Measurements from ENCODE around the gene TSEN54. TPM values are rescaled to one million over a fixed set of nuclear protein-coding genes. Genes with fewer than 3 reads are reported as not detected.

Gene TSEN54
- polyA plus RNA-seq, 1 experiment, result 17.9 TPM

DNA sequence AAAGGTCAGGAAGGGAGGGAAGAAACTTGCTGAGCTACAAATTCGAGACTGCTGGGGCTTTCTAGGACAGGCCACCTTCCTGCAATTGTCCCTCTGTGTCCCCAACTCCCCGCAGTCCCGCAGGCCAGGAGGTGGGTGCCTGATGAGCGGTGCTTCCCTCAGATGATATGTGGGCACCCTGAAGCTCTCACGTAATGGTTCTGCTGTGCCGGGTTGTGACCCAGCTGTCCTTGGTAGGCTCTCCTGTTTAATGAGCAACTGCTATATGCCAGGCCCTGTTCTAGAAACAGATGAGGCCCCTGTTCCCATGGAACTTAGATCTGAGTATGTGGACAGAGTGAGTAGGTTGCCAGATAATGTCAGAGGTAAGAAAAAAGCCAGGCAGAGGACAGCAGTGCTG is 49.3 kb downstream of the TSEN54 start:
- no peak for DNase-seq (ENCODE audit: low read depth)
- Histone ChIP-seq H3K36me3 (ENCODE audit: control insufficient read depth, insufficient read depth, low read length) (no peaks in the 10 kb centered on the region), H3K4me3 (ENCODE audit: low read depth, low read length) (no peak overlapping the region), H3K27me3 (ENCODE audit: control insufficient read depth, insufficient read depth, low read length) (peaks cover 4% of the 10 kb centered on the region; the same call in 1 of the 2 replicates)
- POLR2A ChIA-PET, result no interaction called here
- TF ChIP-seq, protein P1, sequence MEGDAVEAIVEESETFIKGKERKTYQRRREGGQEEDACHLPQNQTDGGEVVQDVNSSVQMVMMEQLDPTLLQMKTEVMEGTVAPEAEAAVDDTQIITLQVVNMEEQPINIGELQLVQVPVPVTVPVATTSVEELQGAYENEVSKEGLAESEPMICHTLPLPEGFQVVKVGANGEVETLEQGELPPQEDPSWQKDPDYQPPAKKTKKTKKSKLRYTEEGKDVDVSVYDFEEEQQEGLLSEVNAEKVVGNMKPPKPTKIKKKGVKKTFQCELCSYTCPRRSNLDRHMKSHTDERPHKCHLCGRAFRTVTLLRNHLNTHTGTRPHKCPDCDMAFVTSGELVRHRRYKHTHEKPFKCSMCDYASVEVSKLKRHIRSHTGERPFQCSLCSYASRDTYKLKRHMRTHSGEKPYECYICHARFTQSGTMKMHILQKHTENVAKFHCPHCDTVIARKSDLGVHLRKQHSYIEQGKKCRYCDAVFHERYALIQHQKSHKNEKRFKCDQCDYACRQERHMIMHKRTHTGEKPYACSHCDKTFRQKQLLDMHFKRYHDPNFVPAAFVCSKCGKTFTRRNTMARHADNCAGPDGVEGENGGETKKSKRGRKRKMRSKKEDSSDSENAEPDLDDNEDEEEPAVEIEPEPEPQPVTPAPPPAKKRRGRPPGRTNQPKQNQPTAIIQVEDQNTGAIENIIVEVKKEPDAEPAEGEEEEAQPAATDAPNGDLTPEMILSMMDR (IDR thresholded peaks at IDR 0.05; ENCODE audit: insufficient read depth, low read depth, low read length), result no peak
- CTCF ChIA-PET, result interaction anchor here (0.8 to 1.6 kb wide), 6 partner anchors 13 to 187 kb away, joined by 3 to 5 read pairs (median 4); partner anchors contain the start of gene SMIM5

DNA sequence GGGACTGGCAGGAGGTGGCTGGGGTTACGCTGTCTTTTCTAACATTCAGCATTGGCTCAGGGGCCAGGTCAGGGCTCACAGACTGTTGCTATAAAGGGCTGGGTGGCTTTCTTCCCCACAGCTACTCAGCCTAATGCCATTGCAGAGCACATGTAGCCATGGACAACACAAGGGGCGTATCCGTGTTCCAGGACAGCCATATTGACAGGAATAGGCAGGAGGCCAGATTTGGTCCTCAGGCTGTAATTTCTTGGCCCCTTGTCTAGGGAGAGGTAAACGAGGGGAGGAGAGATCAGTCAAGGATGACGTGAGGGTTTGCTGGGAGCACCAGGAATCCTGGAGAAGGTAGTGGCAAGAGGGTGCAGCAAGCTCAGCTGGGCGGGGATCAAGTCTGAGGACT is 50.1 kb downstream of the TSEN54 start:
- Histone ChIP-seq H3K36me3 (ENCODE audit: control insufficient read depth, insufficient read depth, low read length) (no peaks in the 10 kb centered on the region), H3K4me3 (ENCODE audit: low read depth, low read length) (no peak overlapping the region), H3K27me3 (ENCODE audit: control insufficient read depth, insufficient read depth, low read length) (peaks cover 4% of the 10 kb centered on the region; the same call in 1 of the 2 replicates)
- CTCF ChIA-PET, result interaction anchor here (1.4 kb wide), 1 partner anchor 23 kb away, joined by 3 read pairs; no protein-coding TSS in a partner anchor
- POLR2A ChIA-PET, result no interaction called here
- DNase-seq (ENCODE audit: low read depth), result no peak
- TF ChIP-seq, protein P1 (IDR thresholded peaks at IDR 0.05; ENCODE audit: insufficient read depth, low read depth, low read length), result no peak

DNA sequence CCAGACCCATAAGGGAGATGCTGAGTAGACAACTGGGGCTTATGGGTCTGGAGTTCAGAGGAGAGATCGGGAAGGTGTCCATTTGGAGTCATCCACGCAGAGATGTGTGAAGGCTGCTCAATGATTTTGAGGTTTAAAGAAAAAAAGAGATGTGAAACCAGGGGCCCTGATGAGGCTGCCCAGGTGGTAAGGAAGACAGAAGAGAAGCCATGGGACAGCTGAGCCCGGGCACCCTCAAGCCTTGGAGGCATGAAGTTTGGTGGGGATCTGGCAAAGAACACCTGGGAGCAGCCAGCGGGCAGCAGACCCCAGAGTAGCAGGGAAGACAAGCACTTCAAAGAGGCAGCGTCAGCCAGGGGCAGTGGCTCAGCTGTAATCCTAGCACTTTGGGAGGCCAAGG is 50.5 kb downstream of the TSEN54 start:
- no peaks in the 10 kb centered on the region for H3K36me3 ChIP-seq (ENCODE audit: control insufficient read depth, insufficient read depth, low read length)
- ChIA-PET CTCF (interaction anchor here (1.4 kb wide), 1 partner anchor 23 kb away, joined by 3 read pairs; no protein-coding TSS in a partner anchor), POLR2A (no interaction called here)
- peaks cover 4% of the 10 kb centered on the region; the same call in 1 of the 2 replicates for H3K27me3 ChIP-seq (ENCODE audit: control insufficient read depth, insufficient read depth, low read length)
- H3K4me3 ChIP-seq (ENCODE audit: low read depth, low read length), result no peak overlapping the region
- DNase-seq (ENCODE audit: low read depth), result no peak
- TF ChIP-seq, protein P1 (IDR thresholded peaks at IDR 0.05; ENCODE audit: insufficient read depth, low read depth, low read length), result no peak

DNA sequence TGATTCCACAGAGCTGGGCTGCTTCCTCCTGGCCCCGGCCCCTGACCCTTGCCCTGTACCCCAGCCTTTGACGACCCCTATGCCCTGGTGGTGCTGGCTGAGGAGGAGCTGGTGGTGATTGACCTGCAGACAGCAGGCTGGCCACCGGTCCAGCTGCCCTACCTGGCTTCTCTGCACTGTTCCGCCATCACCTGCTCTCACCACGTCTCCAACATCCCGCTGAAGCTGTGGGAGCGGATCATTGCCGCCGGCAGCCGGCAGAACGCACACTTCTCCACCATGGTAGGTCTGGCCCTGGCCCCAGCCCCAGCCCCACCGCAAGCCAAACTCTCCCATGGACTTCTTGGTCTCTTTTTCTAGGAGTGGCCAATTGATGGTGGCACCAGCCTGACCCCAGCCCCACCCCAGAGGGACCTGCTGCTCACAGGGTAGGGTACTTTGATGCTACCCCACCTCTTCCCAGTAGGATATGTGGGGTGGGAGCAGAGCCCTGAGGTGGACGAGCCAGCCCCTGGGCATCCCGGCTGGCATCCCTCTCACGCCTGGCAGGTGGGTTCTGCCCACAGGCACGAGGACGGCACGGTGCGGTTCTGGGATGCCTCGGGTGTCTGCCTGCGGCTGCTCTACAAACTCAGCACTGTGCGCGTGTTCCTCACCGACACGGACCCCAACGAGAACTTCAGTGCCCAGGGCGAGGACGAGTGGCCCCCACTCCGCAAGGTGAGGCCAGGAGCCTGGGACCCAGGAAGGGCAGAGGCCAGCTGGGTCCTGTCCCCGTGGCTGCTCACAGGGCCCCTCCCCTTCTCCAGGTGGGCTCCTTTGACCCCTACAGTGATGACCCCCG is 52.3 kb downstream of the TSEN54 start:
- CTCF ChIA-PET, result no interaction called here
- TF ChIP-seq, protein P1 (IDR thresholded peaks at IDR 0.05; ENCODE audit: insufficient read depth, low read depth, low read length), result no peak
- Histone ChIP-seq H3K36me3 (ENCODE audit: control insufficient read depth, insufficient read depth, low read length) (no peaks in the 10 kb centered on the region), H3K4me3 (ENCODE audit: low read depth, low read length) (no peak overlapping the region), H3K27me3 (ENCODE audit: control insufficient read depth, insufficient read depth, low read length) (peaks cover 4% of the 10 kb centered on the region; the same call in 1 of the 2 replicates)
- POLR2A ChIA-PET, result no interaction called here
- DNase-seq (ENCODE audit: low read depth), result no peak

DNA sequence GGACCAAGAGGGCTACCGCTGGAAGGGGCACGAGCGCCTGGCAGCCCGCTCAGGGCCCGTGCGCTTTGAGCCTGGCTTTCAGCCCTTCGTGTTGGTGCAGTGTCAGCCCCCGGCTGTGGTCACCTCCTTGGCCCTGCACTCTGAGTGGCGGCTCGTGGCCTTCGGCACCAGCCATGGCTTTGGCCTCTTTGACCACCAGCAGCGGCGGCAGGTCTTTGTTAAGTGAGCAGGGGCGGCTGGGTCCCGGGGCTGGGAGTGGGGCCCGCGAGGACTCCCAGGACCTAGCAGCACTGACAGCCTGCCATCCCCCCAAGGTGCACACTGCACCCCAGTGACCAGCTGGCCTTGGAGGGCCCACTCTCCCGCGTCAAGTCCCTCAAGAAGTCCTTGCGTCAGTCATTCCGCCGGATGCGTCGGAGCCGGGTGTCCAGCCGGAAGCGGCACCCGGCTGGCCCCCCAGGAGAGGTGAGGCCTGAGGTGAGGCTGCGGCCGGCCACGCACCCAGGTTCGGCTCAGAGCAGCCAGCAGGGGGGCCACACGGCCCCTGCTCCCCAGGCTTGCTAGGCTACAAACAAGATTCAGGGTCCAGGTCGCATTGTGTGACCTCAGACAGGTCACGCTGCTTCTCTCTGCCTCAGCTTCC is 53.8 kb downstream of the TSEN54 start:
- TF ChIP-seq, protein P1 (IDR thresholded peaks at IDR 0.05; ENCODE audit: insufficient read depth, low read depth, low read length), result no peak
- no peak overlapping the region for H3K4me3 ChIP-seq (ENCODE audit: low read depth, low read length)
- H3K36me3 ChIP-seq (ENCODE audit: control insufficient read depth, insufficient read depth, low read length), result no peaks in the 10 kb centered on the region
- peaks cover 4% of the 10 kb centered on the region; the same call in 1 of the 2 replicates for H3K27me3 ChIP-seq (ENCODE audit: control insufficient read depth, insufficient read depth, low read length)
- ChIA-PET CTCF (no interaction called here), POLR2A (interaction anchor here (0.6 kb wide), 1 partner anchor 210 kb away, joined by 3 read pairs; no protein-coding TSS in a partner anchor)
- no peak for DNase-seq (ENCODE audit: low read depth)
